Measurements from ENCODE around the gene LRRFIP1. TPM values are rescaled to one million over a fixed set of nuclear protein-coding genes. Genes with fewer than 3 reads are reported as not detected.
A peak's percentile ranks its signal among the peaks of the same experiment; 100 is the strongest.

The LRRFIP1 gene
- total and polyA plus RNA-seq, 2 of the 13 experiments (the other 11 are each of a cell fraction or from before 2014, with no cell fraction given), result 15.9 to 40.5 TPM

- TF ChIP-seq PBX3 (CRISPR knock-in tag; IDR thresholded peaks at IDR 0.05; ENCODE audit: borderline replicate concordance) (no peak), ZFP36 (IDR thresholded peaks at IDR 0.05; ENCODE audit: borderline replicate concordance, low read depth, low read length, partially characterized antibody) (no peak), ARID2 (CRISPR knock-in tag; IDR thresholded peaks at IDR 0.05; ENCODE audit: borderline replicate concordance) (no peak), ZNF180 (CRISPR knock-in tag; IDR thresholded peaks at IDR 0.05; ENCODE audit: borderline replicate concordance, low read depth) (no peak), ZNF543 (CRISPR knock-in tag; IDR thresholded peaks at IDR 0.05) (no peak), BCL3 (CRISPR knock-in tag; IDR thresholded peaks at IDR 0.05) (no peak; the same call in 1 of the 2 replicates), MEIS1 (CRISPR knock-in tag; IDR thresholded peaks at IDR 0.05; ENCODE audit: borderline replicate concordance) (peak; percentile 49; the same call in 1 of the 2 replicates), ZNF563 (CRISPR knock-in tag; IDR thresholded peaks at IDR 0.05) (no peak), ZNF768 (CRISPR knock-in tag; IDR thresholded peaks at IDR 0.05) (peak; percentile 46; the same call in 1 of the 2 replicates), KDM5B (CRISPR knock-in tag; IDR thresholded peaks at IDR 0.05; ENCODE audit: borderline replicate concordance) (peak; percentile 40; the same call in 1 of the 2 replicates), ZKSCAN8 (CRISPR knock-in tag; IDR thresholded peaks at IDR 0.05; ENCODE audit: borderline replicate concordance) (0 out of 2 replicates have a peak, but pooled peaks have one; percentile 20), HDAC2 (CRISPR knock-in tag; IDR thresholded peaks at IDR 0.05) (0 out of 2 replicates have a peak, but pooled peaks have one; percentile 5), FOXA3 (CRISPR knock-in tag; IDR thresholded peaks at IDR 0.05) (0 out of 2 replicates have a peak, but pooled peaks have one; percentile 10), FOSL1 (CRISPR knock-in tag; IDR thresholded peaks at IDR 0.05; ENCODE audit: borderline replicate concordance) (no peak), ZNF713 (CRISPR knock-in tag; IDR thresholded peaks at IDR 0.05) (no peak), RCOR2 (CRISPR knock-in tag; IDR thresholded peaks at IDR 0.05) (peak; percentile 25; the same call in 1 of the 2 replicates), IRF1 (CRISPR knock-in tag; IDR thresholded peaks at IDR 0.05; ENCODE audit: low read depth) (0 out of 2 replicates have a peak, but pooled peaks have one; percentile 30), YEATS4 (CRISPR knock-in tag; IDR thresholded peaks at IDR 0.05; ENCODE audit: borderline replicate concordance) (0 out of 2 replicates have a peak, but pooled peaks have one; percentile 9), HNRNPUL1 (IDR thresholded peaks at IDR 0.05; ENCODE audit: low read depth, low read length) (no peak), MTA1 (CRISPR knock-in tag; IDR thresholded peaks at IDR 0.05; ENCODE audit: borderline replicate concordance) (peak; percentile 27; the same call in 1 of the 2 replicates), ZNF362 (CRISPR knock-in tag; IDR thresholded peaks at IDR 0.05; ENCODE audit: borderline replicate concordance) (no peak), ZNF672 (CRISPR knock-in tag; IDR thresholded peaks at IDR 0.05) (no peak), SOX6 (IDR thresholded peaks at IDR 0.05) (no peak), SOX6 (CRISPR knock-in tag; IDR thresholded peaks at IDR 0.05) (peak; percentile 30; the same call in 1 of the 2 replicates)
Measured at GRCh38 chr2:237603049-237603717, 24.2 kb upstream of the LRRFIP1 start (continued).

Measured in HepG2 (cell line).